ENCODE measurements around the gene S100A10.

The S100A10 gene

DNA sequence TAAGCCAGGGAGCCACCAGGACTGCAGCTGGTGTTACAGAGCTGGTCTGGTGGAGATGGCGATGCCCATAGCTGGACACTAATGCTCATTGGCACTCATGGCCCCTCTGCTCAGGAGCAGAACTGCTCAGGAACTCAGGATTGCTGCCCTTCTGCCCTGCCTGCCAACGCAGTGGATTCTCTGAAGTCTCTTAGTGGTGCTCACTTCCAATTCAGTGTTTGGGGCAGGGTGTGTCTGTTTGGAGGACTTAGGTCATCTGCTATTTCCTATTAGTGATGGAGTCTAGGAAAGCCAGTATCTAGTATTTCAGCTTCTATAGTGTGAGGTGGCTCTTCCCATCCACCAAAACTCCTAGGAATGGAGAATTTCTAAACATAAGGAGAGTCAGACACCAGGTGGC, 29.1 kb downstream of the S100A10 start:
- no peak for DNase-seq
- H3K36me3 Mint-ChIP-seq (ENCODE audit: low read depth) = no peaks in the 10 kb centered on the region
- no peaks in the 10 kb centered on the region for H3K9me3 Mint-ChIP-seq
- peaks cover 27% of the 10 kb centered on the region for H3K4me1 Mint-ChIP-seq
- H3K27me3 Mint-ChIP-seq (ENCODE audit: low read depth, poor library complexity) = peaks cover 8% of the 10 kb centered on the region
- no peak overlapping the region for H3K4me3 Mint-ChIP-seq
- TF ChIP-seq, protein P1, sequence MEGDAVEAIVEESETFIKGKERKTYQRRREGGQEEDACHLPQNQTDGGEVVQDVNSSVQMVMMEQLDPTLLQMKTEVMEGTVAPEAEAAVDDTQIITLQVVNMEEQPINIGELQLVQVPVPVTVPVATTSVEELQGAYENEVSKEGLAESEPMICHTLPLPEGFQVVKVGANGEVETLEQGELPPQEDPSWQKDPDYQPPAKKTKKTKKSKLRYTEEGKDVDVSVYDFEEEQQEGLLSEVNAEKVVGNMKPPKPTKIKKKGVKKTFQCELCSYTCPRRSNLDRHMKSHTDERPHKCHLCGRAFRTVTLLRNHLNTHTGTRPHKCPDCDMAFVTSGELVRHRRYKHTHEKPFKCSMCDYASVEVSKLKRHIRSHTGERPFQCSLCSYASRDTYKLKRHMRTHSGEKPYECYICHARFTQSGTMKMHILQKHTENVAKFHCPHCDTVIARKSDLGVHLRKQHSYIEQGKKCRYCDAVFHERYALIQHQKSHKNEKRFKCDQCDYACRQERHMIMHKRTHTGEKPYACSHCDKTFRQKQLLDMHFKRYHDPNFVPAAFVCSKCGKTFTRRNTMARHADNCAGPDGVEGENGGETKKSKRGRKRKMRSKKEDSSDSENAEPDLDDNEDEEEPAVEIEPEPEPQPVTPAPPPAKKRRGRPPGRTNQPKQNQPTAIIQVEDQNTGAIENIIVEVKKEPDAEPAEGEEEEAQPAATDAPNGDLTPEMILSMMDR (IDR thresholded peaks at IDR 0.05) = no peak
- no peak overlapping the region for H3K27ac Mint-ChIP-seq

DNA sequence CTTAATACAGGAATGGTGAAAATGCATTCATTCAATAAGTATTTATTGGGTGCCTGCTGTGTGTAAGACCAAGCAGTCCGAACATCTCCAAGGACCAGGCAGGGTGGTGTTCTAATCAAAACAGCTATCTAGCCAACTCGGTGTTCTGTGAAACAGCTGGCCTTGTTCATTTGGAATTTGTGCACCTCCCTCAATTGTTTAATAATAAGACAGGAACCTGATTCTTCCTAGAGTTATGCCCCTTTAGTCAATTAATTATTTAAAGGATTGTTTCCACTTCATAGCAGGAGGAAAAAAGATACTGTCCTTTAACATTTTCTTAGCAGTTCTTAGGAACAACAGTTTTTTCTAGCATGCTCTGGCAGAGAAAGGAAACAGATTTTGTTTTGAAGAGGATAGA, 30.4 kb downstream of the S100A10 start:
- H3K27ac Mint-ChIP-seq = no peak overlapping the region
- no peak overlapping the region for H3K4me3 Mint-ChIP-seq
- DNase-seq = no peak
- TF ChIP-seq, protein P1 (IDR thresholded peaks at IDR 0.05) = no peak
- H3K27me3 Mint-ChIP-seq (ENCODE audit: low read depth, poor library complexity) = peaks cover 7% of the 10 kb centered on the region
- H3K36me3 Mint-ChIP-seq (ENCODE audit: low read depth) = no peaks in the 10 kb centered on the region
- no peaks in the 10 kb centered on the region for H3K9me3 Mint-ChIP-seq
- H3K4me1 Mint-ChIP-seq = peaks cover 15% of the 10 kb centered on the region

DNA sequence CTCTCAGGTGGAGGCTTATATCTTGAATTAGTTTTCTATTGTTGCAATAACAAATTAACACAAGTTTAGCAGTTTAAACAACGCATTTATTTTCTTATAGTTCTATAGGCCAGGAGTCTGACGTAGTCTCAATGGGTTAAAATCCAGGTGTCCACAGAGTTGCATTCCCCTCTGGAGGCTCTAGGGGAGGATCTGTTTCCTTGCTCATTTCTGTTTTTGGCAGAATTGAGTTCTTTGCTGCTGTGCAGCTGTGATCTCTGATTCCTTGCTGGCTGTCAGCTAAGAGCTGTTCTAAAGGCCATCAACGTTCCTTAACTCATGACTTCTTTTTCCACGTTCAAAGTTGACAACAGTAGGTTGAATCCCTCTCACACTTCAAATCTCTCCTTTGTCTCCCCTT, 31.8 kb downstream of the S100A10 start:
- no peak for DNase-seq
- Mint-ChIP-seq H3K27me3 (ENCODE audit: low read depth, poor library complexity) (peaks cover 4% of the 10 kb centered on the region), H3K9me3 (no peaks in the 10 kb centered on the region), H3K36me3 (ENCODE audit: low read depth) (no peaks in the 10 kb centered on the region), H3K27ac (no peak overlapping the region), H3K4me1 (peaks cover 9% of the 10 kb centered on the region), H3K4me3 (no peak overlapping the region)
- TF ChIP-seq, protein P1 (IDR thresholded peaks at IDR 0.05) = no peak

DNA sequence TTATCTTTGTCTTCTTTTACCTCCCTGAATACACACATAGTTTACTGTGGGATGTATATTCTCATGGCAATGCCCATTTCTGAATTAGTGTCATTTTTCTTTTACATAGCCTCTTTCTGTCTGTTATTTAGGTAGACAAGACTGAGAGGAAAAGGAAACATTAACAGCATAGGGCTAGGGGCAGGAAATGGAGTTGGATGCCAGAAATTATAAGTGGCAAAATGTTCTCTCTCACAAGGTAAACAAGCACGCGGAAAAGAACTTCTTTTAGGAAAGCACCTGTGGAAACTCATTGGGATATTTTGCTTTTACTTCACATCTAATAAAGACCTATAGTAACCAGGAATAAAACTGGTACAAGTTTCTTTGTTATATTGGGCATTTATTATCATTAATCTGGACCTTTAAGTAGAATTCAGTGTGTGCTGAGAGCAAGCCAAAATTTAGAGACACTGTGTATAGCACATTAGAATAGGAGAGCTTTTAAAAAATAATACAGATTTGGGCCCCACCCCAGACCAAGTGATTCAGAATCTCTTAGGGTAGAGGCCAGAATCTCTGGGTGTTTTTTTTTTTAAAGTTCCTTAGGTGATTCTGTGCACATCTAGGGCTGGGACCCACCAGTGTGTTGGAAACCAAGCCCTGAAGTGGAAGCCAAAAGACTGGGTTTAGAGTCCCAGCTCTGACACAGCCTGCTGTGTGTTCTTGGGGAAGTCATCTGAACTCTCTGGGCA, 32.7 kb downstream of the S100A10 start:
- no peak overlapping the region for H3K4me3 Mint-ChIP-seq
- no peaks in the 10 kb centered on the region for H3K9me3 Mint-ChIP-seq
- TF ChIP-seq, protein P1 (IDR thresholded peaks at IDR 0.05) = no peak
- peaks cover 4% of the 10 kb centered on the region for H3K27me3 Mint-ChIP-seq (ENCODE audit: low read depth, poor library complexity)
- H3K4me1 Mint-ChIP-seq = peaks cover 9% of the 10 kb centered on the region
- H3K36me3 Mint-ChIP-seq (ENCODE audit: low read depth) = no peaks in the 10 kb centered on the region
- no peak for DNase-seq
- no peak overlapping the region for H3K27ac Mint-ChIP-seq

DNA sequence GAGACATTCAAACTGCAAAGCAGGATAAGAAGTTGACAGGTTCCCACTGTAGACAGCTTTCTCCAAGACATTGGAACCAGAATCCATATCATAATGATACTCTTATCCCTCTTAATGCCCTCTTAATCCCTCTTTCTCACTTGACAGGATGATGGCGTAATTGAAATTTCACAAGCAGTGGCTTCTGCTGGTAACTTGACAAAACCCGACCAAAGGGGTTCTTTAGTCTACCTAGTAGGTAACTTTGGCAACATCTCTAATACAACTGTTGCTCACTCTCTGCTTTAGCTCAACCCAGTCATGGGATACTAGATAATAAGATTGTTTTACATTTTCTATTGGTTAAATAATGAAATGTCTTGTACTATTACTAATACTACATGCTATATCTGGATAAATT, 34.7 kb downstream of the S100A10 start:
- peaks cover 9% of the 10 kb centered on the region for H3K4me1 Mint-ChIP-seq
- H3K9me3 Mint-ChIP-seq = no peaks in the 10 kb centered on the region
- H3K27ac Mint-ChIP-seq = no peak overlapping the region
- TF ChIP-seq, protein P1 (IDR thresholded peaks at IDR 0.05) = no peak
- DNase-seq = no peak
- H3K4me3 Mint-ChIP-seq = no peak overlapping the region
- H3K36me3 Mint-ChIP-seq (ENCODE audit: low read depth) = no peaks in the 10 kb centered on the region
- no peaks in the 10 kb centered on the region for H3K27me3 Mint-ChIP-seq (ENCODE audit: low read depth, poor library complexity)

DNA sequence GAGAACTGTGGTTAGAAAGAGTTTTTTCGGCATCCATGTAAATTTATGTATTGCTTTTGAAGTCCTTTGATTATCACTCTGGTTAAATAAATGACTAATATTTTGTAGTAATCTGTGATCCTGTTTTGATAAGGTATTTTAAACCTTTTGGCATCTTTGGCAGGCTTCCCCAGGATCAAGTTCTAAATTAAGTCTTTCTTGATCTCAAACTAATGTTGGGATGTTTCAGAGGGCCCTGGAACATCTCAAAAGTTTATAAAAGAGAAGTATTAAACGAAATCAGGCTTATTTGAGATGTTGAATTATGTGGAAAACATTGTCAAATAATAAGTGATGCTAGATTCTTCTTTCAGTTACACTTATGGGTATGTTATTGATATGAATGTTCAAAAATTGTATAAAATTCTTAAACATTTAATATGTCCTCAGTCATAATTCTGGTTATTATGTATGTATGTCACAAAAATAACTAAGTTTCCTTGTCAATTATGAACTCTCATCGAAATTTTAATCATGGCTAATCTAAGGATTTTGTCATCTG, 36.6 kb downstream of the S100A10 start:
- Mint-ChIP-seq H3K9me3 (no peaks in the 10 kb centered on the region), H3K27ac (no peak overlapping the region), H3K36me3 (ENCODE audit: low read depth) (no peaks in the 10 kb centered on the region), H3K27me3 (ENCODE audit: low read depth, poor library complexity) (no peaks in the 10 kb centered on the region), H3K4me1 (peaks cover 7% of the 10 kb centered on the region), H3K4me3 (no peak overlapping the region)
- DNase-seq = no peak
- TF ChIP-seq, protein P1 (IDR thresholded peaks at IDR 0.05) = no peak

Data from nephron progenitor cell (in vitro differentiated cells).